ENCODE data around the gene PXN.

GRCh38 chr12:120249875-120250795, 15.4 kb downstream of the PXN start:
- TF ChIP-seq SUZ12 (IDR thresholded peaks at IDR 0.05; ENCODE audit: extremely low read depth, insufficient read depth, insufficient read length) (no peak), ZNF274 (IDR thresholded peaks at IDR 0.05; ENCODE audit: low read depth, low read length) (no peak), YY1 (IDR thresholded peaks at IDR 0.05; ENCODE audit: insufficient read depth, insufficient read length) (no peak)
